Measurements from ENCODE around the gene FARP1.

DNA sequence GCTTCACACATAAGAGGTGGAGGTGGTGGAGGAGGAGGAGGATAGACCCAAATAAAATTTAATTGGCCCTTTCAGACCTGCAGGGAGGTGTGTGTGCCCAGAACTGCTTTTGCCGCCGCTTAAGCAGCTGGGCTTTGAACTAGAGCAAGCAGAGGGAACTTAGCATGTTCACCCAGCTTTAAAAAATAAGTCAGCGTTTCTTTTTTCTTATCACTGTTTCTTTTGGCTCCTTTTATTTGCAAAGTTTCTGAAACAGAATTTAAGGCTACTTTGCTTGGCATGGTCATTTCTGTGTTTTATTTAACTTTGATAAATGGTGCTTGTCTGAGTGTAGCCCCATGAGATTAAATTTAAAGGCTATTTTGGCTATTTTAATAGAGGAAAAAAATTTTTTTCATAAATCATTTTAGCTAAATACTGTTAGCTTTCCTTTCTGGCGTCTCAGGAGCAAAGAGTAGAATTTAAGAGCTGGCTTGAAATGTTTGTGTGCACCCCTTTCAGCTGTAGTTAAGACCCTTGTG is 77.4 kb downstream of the FARP1 start:
- TF ChIP-seq CTCF (IDR thresholded peaks at IDR 0.05; ENCODE audit: low read depth, low read length, poor library complexity, severe bottlenecking) (no peak), EZH2phosphoT487 (IDR thresholded peaks at IDR 0.05; ENCODE audit: borderline replicate concordance, low read length) (no peak)

Data from DOHH2 (cell line).